WERI-Rb-1 (cell line): ENCODE measurements around the gene ATP11A.

Experiments used
- DNase-seq: peaks from one replicate; pipeline ENCODE4 v3.0.0-alpha.2; 2020
- H3K27ac ChIP-seq: fragments of 250-450 bp; sonication (Bioruptor Pico); 2 replicates; pipeline ENCODE4 v1.5.1; 2020; ENCODE audit warnings: mild to moderate bottlenecking, moderate library complexity
- H3K27me3 ChIP-seq: fragments of 250-450 bp; sonication (Bioruptor Pico); 2 replicates; pipeline ENCODE4 v1.5.1; 2021; ENCODE audit warnings: mild to moderate bottlenecking, low read depth, moderate library complexity; ENCODE audit not compliant: insufficient read depth, severe bottlenecking
- H3K36me3 ChIP-seq: fragments of 250-450 bp; sonication (Bioruptor Pico); 2 replicates; pipeline ENCODE4 v1.5.1; 2020; ENCODE audit warnings: mild to moderate bottlenecking, moderate library complexity
- H3K4me3 ChIP-seq: 2 replicates; pipeline ENCODE4 v1.5.1; 2011; ENCODE audit warnings: low read depth, mild to moderate bottlenecking, control low read depth, low read length
- H3K9me3 ChIP-seq: fragments of 250-450 bp; sonication (Bioruptor Pico); 2 replicates; pipeline ENCODE4 v1.5.1; 2021; ENCODE audit warnings: mild to moderate bottlenecking, moderate library complexity; ENCODE audit not compliant: severe bottlenecking
- CTCF ChIP-seq: IDR thresholded peaks from 2 replicates; pipeline ENCODE4 v1.5.1; 2011; ENCODE audit warnings: low read depth, mild to moderate bottlenecking, control low read depth, inconsistent platforms, low read length

Gene ATP11A

DNA sequence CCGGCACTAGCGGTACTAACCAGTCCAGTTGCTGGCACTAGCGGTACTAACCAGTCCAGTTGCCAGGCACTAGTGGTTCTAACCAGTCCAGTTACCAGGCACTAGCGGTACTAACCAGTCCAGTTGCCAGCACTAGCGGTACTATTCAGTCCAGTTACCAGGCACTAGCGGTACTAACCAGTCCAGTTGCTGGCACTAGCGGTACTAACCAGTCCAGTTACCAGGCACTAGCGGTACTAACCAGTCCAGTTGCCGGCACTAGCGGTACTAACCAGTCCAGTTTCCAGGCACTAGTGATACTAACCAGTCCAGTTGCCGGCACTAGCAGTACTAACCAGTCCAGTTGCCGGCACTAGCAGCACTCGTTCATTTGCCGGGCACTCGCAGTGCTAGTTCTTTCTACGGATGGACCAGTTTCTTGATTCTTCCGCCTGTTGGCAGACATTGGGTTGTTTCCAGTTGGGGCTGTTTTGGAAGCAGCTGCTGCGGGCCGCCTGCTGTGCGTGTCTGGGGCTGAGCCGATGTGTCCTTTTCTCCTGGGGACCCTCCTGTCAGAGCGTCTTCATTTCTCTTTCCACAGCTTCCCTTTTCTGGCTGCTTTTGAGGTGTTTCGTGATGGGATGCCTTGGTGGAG lies 155.8 kb downstream of the ATP11A start:
- no peaks in the 10 kb centered on the region for H3K27me3 ChIP-seq
- no peak overlapping the region for H3K4me3 ChIP-seq
- H3K9me3 ChIP-seq: peaks cover 11% of the 10 kb centered on the region
- no peak overlapping the region for H3K27ac ChIP-seq
- DNase-seq: no peak
- peaks cover 50% of the 10 kb centered on the region for H3K36me3 ChIP-seq
- TF ChIP-seq CTCF: no peak

GRCh38 chr13:112846411-112847115 lies 156.7 kb downstream of the ATP11A start:
- H3K36me3 ChIP-seq: peaks cover 57% of the 10 kb centered on the region
- no peak overlapping the region for H3K4me3 ChIP-seq
- peaks cover 11% of the 10 kb centered on the region for H3K9me3 ChIP-seq

DNA sequence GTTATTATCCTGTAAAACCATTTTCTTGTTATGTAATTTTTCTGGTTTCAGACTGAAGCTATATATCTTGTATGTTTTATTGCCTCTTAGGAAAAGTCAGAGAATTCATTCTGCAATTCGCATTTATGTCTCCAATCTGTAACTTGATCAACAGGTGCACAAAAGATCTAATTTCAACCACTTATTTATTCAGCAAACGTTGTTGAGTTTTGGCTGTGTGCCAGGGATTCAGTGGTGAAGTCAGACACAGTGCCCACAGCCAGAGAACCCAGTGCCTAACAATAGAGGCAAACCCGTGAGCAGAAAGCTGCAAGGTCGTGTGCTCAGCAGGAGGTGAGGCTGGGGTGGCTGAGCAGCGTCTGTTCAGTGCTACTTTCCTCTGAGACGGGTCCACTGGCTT lies 159.7 kb downstream of the ATP11A start:
- no peak overlapping the region for H3K27ac ChIP-seq
- H3K9me3 ChIP-seq: peaks cover 10% of the 10 kb centered on the region
- peaks cover 46% of the 10 kb centered on the region for H3K36me3 ChIP-seq
- no peak for TF ChIP-seq CTCF
- H3K4me3 ChIP-seq: no peak overlapping the region
- no peak for DNase-seq
- H3K27me3 ChIP-seq: no peaks in the 10 kb centered on the region

More at GRCh38 chr13:112846411-112847115, 156.7 kb downstream of the ATP11A start:
- Histone ChIP-seq H3K27me3 (no peaks in the 10 kb centered on the region), H3K27ac (no peak overlapping the region)
- no peak for DNase-seq
- TF ChIP-seq CTCF: no peak

DNA sequence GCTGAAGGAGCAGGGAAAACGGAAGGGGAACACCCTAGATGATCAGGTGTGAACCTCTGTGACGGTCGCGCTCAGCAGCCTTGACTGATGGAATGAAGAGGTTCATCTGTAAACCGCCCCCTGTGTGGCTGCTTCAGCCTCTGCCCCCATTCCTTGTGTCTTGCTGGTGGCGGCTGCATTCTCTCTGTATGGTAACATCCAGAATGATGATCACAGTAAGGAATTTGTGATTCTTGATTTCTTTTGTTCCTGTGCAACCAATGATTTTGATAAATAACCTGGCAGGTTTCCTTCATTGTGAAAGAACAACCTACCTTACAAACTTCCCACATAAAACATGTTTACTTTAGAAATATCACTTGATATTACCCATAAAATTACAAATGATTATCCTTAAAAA lies 160.4 kb downstream of the ATP11A start:
- Histone ChIP-seq H3K27me3 (no peaks in the 10 kb centered on the region), H3K27ac (no peak overlapping the region), H3K9me3 (peaks cover 6% of the 10 kb centered on the region), H3K4me3 (no peak overlapping the region), H3K36me3 (peaks cover 49% of the 10 kb centered on the region)
- no peak for DNase-seq
- TF ChIP-seq CTCF: no peak

GRCh38 chr13:112851107-112852038 lies 161.5 kb downstream of the ATP11A start:
- H3K27ac ChIP-seq: no peak overlapping the region
- H3K27me3 ChIP-seq: no peaks in the 10 kb centered on the region
- TF ChIP-seq CTCF: no peak
- H3K9me3 ChIP-seq: peaks cover 6% of the 10 kb centered on the region
- H3K4me3 ChIP-seq: no peak overlapping the region
- no peak for DNase-seq
- H3K36me3 ChIP-seq: peaks cover 57% of the 10 kb centered on the region
